Measurements from ENCODE around the gene PRKG1. TPM values are rescaled to one million over a fixed set of nuclear protein-coding genes. Genes with fewer than 3 reads are reported as not detected.

The PRKG1 gene
- total RNA-seq, 1 experiment from 2014 or later, result 0.21 TPM

- TF ChIP-seq, protein P1, sequence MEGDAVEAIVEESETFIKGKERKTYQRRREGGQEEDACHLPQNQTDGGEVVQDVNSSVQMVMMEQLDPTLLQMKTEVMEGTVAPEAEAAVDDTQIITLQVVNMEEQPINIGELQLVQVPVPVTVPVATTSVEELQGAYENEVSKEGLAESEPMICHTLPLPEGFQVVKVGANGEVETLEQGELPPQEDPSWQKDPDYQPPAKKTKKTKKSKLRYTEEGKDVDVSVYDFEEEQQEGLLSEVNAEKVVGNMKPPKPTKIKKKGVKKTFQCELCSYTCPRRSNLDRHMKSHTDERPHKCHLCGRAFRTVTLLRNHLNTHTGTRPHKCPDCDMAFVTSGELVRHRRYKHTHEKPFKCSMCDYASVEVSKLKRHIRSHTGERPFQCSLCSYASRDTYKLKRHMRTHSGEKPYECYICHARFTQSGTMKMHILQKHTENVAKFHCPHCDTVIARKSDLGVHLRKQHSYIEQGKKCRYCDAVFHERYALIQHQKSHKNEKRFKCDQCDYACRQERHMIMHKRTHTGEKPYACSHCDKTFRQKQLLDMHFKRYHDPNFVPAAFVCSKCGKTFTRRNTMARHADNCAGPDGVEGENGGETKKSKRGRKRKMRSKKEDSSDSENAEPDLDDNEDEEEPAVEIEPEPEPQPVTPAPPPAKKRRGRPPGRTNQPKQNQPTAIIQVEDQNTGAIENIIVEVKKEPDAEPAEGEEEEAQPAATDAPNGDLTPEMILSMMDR (IDR thresholded peaks at IDR 0.05; ENCODE audit: unreplicated experiment), result no peak
- CTCF ChIA-PET, result no interaction called here
- Mint-ChIP-seq H3K27me3 (ENCODE audit: unreplicated experiment) (no peaks in the 10 kb centered on the region), H3K4me3 (ENCODE audit: low read depth, unreplicated experiment) (no peak overlapping the region), H3K4me1 (ENCODE audit: low read depth, unreplicated experiment) (peaks cover 8% of the 10 kb centered on the region), H3K9me3 (ENCODE audit: low read depth, unreplicated experiment) (no peaks in the 10 kb centered on the region), H3K27ac (ENCODE audit: unreplicated experiment) (no peak overlapping the region), H3K36me3 (ENCODE audit: insufficient read depth, unreplicated experiment) (no peaks in the 10 kb centered on the region)
- no TSS peak for BruUV-seq (replicated peaks)
- intact Hi-C loops (cut with micrococcal nuclease; ENCODE audit: unreplicated experiment), result no loop called here
- no peak for DNase-seq
Observed at GRCh38 chr10:51168086-51168815, 94.0 kb downstream of the PRKG1 start.

DNA sequence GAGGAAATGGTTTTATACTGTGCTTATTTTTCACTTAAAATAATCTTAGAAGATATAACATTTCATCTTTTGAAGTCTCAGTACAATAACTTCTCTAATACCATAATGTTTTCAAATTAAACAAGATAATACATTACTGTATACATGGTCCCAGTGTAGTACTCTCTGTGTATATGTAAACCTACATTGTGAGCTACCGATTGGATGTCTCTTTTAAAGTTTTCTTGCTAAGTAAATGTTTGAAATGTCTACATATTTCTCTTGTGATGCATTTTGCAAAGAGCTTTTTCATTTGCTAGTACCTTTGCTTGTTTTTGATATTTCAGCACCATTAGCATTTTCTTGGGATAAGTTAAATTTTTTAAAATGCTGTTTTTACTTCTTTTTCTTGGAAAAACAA is 94.8 kb downstream of the PRKG1 start:
- no peak for DNase-seq
- BruUV-seq (replicated peaks), result no TSS peak
- TF ChIP-seq, protein P1 (IDR thresholded peaks at IDR 0.05; ENCODE audit: unreplicated experiment), result no peak
- intact Hi-C loops (cut with micrococcal nuclease; ENCODE audit: unreplicated experiment), result no loop called here
- CTCF ChIA-PET, result no interaction called here
- H3K4me3 Mint-ChIP-seq (ENCODE audit: low read depth, unreplicated experiment), result no peak overlapping the region
- H3K36me3 Mint-ChIP-seq (ENCODE audit: insufficient read depth, unreplicated experiment), result no peaks in the 10 kb centered on the region
- peaks cover 8% of the 10 kb centered on the region for H3K4me1 Mint-ChIP-seq (ENCODE audit: low read depth, unreplicated experiment)
- H3K27ac Mint-ChIP-seq (ENCODE audit: unreplicated experiment), result no peak overlapping the region
- H3K9me3 Mint-ChIP-seq (ENCODE audit: low read depth, unreplicated experiment), result no peaks in the 10 kb centered on the region
- H3K27me3 Mint-ChIP-seq (ENCODE audit: unreplicated experiment), result no peaks in the 10 kb centered on the region

DNA sequence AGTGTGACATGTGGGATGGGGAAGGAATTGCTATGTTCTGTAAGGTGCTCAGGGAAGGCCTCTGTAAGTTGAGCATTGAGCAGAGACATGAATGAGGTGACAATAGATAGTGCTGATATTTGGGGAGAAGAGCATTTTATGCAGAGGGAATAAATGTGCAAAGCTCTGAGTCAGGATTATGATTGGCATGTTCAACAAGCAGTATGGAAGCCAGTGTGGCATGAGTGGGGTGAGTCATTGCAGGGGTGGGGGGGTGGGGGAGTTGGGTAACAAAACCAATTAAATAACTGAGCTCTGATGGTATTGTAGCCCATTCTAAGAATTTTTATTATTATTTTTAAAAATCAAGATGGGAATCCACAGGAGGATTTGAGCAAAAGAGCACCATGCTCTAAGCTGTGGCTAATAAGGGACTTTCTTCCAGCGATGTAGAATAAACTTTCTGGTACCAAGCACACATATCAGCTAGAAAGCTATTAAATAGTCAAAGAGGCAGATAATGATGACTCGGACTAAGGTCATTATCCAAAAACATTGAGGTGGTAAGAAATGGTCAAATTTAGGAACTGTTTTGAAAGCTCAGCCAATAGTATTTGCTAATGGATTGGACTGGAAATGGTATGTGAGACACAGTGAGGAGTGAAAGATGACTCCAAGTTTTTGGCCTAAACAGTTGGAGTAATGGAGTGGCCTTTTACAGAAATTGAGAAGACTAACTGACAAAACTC is 96.4 kb downstream of the PRKG1 start:
- peaks cover 8% of the 10 kb centered on the region for H3K4me1 Mint-ChIP-seq (ENCODE audit: low read depth, unreplicated experiment)
- TF ChIP-seq, protein P1 (IDR thresholded peaks at IDR 0.05; ENCODE audit: unreplicated experiment), result no peak
- no peaks in the 10 kb centered on the region for H3K36me3 Mint-ChIP-seq (ENCODE audit: insufficient read depth, unreplicated experiment)
- no peaks in the 10 kb centered on the region for H3K27me3 Mint-ChIP-seq (ENCODE audit: unreplicated experiment)
- CTCF ChIA-PET, result interaction anchor here (0.6 kb wide), 1 partner anchor 63 kb away, joined by 6 read pairs; no protein-coding TSS in a partner anchor
- DNase-seq, result no peak
- H3K27ac Mint-ChIP-seq (ENCODE audit: unreplicated experiment), result no peak overlapping the region
- no peak overlapping the region for H3K4me3 Mint-ChIP-seq (ENCODE audit: low read depth, unreplicated experiment)
- no TSS peak for BruUV-seq (replicated peaks)
- no peaks in the 10 kb centered on the region for H3K9me3 Mint-ChIP-seq (ENCODE audit: low read depth, unreplicated experiment)
- intact Hi-C loops (cut with micrococcal nuclease; ENCODE audit: unreplicated experiment), result no loop called here

DNA sequence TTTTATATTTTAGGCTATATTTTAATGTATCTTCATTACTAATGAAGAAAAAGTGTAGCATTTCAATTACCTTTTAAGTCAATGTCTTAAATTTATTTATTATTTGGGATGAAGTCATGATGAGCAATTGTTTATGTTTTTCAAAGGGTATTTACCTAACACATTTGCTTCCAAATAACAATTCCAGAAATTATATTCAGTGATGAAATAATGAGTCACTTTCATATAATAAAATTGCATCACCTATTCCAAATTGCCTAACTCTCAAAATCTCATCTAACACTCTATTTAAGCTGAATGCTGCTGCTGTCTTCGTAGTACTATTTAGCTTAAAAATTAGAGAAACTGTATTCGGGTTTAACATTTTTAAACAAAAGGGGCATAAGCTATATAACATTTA is 97.7 kb downstream of the PRKG1 start:
- DNase-seq, result no peak
- H3K27ac Mint-ChIP-seq (ENCODE audit: unreplicated experiment), result no peak overlapping the region
- H3K27me3 Mint-ChIP-seq (ENCODE audit: unreplicated experiment), result no peaks in the 10 kb centered on the region
- CTCF ChIA-PET, result no interaction called here
- H3K36me3 Mint-ChIP-seq (ENCODE audit: insufficient read depth, unreplicated experiment), result no peaks in the 10 kb centered on the region
- H3K4me1 Mint-ChIP-seq (ENCODE audit: low read depth, unreplicated experiment), result peaks cover 8% of the 10 kb centered on the region
- no TSS peak for BruUV-seq (replicated peaks)
- TF ChIP-seq, protein P1 (IDR thresholded peaks at IDR 0.05; ENCODE audit: unreplicated experiment), result no peak
- intact Hi-C loops (cut with micrococcal nuclease; ENCODE audit: unreplicated experiment), result no loop called here
- H3K9me3 Mint-ChIP-seq (ENCODE audit: low read depth, unreplicated experiment), result no peaks in the 10 kb centered on the region
- no peak overlapping the region for H3K4me3 Mint-ChIP-seq (ENCODE audit: low read depth, unreplicated experiment)
